ENCODE measurements around the gene PCP4. TPM values are rescaled to one million over a fixed set of nuclear protein-coding genes. Genes with fewer than 3 reads are reported as not detected.

Gene PCP4
- total RNA-seq, 2 experiments from 2014 or later = not detected

GRCh38 chr21:39825250-39825649 is 42.0 kb upstream of the PCP4 start:
- CTCF ChIA-PET (ENCODE audit: unreplicated experiment) = no interaction called here
- POLR2A ChIA-PET = no interaction called here
- intact Hi-C loops (cut with micrococcal nuclease; ENCODE audit: unreplicated experiment) = no loop called here

GRCh38 chr21:39834543-39834942 is 32.7 kb upstream of the PCP4 start:
- no peaks in the 10 kb centered on the region for H3K36me3 ChIP-seq (ENCODE audit: insufficient read depth, low read length)
- no TSS peak for BruUV-seq (replicated peaks)

More at GRCh38 chr21:39825250-39825649, 42.0 kb upstream of the PCP4 start:
- Histone ChIP-seq H3K4me1 (ENCODE audit: insufficient read depth, low read length, poor library complexity, severe bottlenecking) (no peaks in the 10 kb centered on the region), H3K4me2 (ENCODE audit: low read length) (no peak overlapping the region), H3K9me3 (ENCODE audit: low read length) (no peaks in the 10 kb centered on the region), H3K4me3 (ENCODE audit: low read depth, low read length, poor library complexity, severe bottlenecking) (no peak overlapping the region), H3K27ac (ENCODE audit: low read depth, low read length, poor library complexity, severe bottlenecking) (no peak overlapping the region), H3K36me3 (ENCODE audit: insufficient read depth, low read length) (no peaks in the 10 kb centered on the region), H3K9me2 (ENCODE audit: insufficient read depth, low read length) (no peaks in the 10 kb centered on the region), H3K79me2 (ENCODE audit: insufficient read depth, low read depth, low read length) (no peaks in the 10 kb centered on the region), H2AFZ (ENCODE audit: low read length) (no peak overlapping the region), H4K20me1 (ENCODE audit: insufficient read depth, low read length) (no peaks in the 10 kb centered on the region)
- no TSS peak for BruUV-seq (replicated peaks)
- no peak for DNase-seq (ENCODE audit: low spot score)
- TF ChIP-seq EZH2phosphoT487 (IDR thresholded peaks at IDR 0.05; ENCODE audit: borderline replicate concordance, low read depth, low read length) (no peak), CTCF (conservative IDR thresholded peaks at IDR 0.05; ENCODE audit: low read length) (no peak)

More at GRCh38 chr21:39834543-39834942, 32.7 kb upstream of the PCP4 start:
- H4K20me1 ChIP-seq (ENCODE audit: insufficient read depth, low read length) = no peaks in the 10 kb centered on the region
- no peak overlapping the region for H2AFZ ChIP-seq (ENCODE audit: low read length)
- H3K4me1 ChIP-seq (ENCODE audit: insufficient read depth, low read length, poor library complexity, severe bottlenecking) = no peaks in the 10 kb centered on the region
- H3K27ac ChIP-seq (ENCODE audit: low read depth, low read length, poor library complexity, severe bottlenecking) = no peak overlapping the region
- no peak for DNase-seq (ENCODE audit: low spot score)
- no peak overlapping the region for H3K4me3 ChIP-seq (ENCODE audit: low read depth, low read length, poor library complexity, severe bottlenecking)
- TF ChIP-seq EZH2phosphoT487 (IDR thresholded peaks at IDR 0.05; ENCODE audit: borderline replicate concordance, low read depth, low read length) (no peak), CTCF (conservative IDR thresholded peaks at IDR 0.05; ENCODE audit: low read length) (no peak)
- CTCF ChIA-PET (ENCODE audit: unreplicated experiment) = no interaction called here
- POLR2A ChIA-PET = no interaction called here
- H3K4me2 ChIP-seq (ENCODE audit: low read length) = no peak overlapping the region
- no peaks in the 10 kb centered on the region for H3K9me3 ChIP-seq (ENCODE audit: low read length)
- intact Hi-C loops (cut with micrococcal nuclease; ENCODE audit: unreplicated experiment) = no loop called here
- H3K9me2 ChIP-seq (ENCODE audit: insufficient read depth, low read length) = no peaks in the 10 kb centered on the region
- no peaks in the 10 kb centered on the region for H3K79me2 ChIP-seq (ENCODE audit: insufficient read depth, low read depth, low read length)

Data from OCI-LY7 (cell line).